Measurements from ENCODE around the gene IL11.
A peak's percentile ranks its signal among the peaks of the same experiment; 100 is the strongest.
"Not testable (repeated sequence)": the region's sequence is repeated elsewhere in the genome, so short reads cannot be mapped to it uniquely, and the experiment has no call there.

Gene IL11

GRCh38 chr19:55341171-55341588 lies 29.1 kb downstream of the IL11 start:
- peak overlapping the region; percentile 75 for H3K4me3 ChIP-seq
- no peak for DNase-seq (ENCODE audit: low spot score)
- H3K27ac ChIP-seq: peak overlapping the region; percentile 47 to 93

GRCh38 chr19:55340784-55341147 lies 29.5 kb downstream of the IL11 start:
- no peak for TF ChIP-seq CTCF (IDR thresholded peaks at IDR 0.05)
- peak overlapping the region; percentile 75 for H3K4me3 ChIP-seq
- peak overlapping the region; percentile 47 to 93 for H3K27ac ChIP-seq
- no peak for DNase-seq (ENCODE audit: low spot score)

More at GRCh38 chr19:55341171-55341588, 29.1 kb downstream of the IL11 start:
- no peak for TF ChIP-seq CTCF (IDR thresholded peaks at IDR 0.05)

- TF ChIP-seq CTCF (IDR thresholded peaks at IDR 0.05): no peak
- no peak for DNase-seq (ENCODE audit: low spot score)
- peak overlapping the region; percentile 82 to 93 for H3K27ac ChIP-seq
- peak overlapping the region; percentile 75 for H3K4me3 ChIP-seq
These were observed 30.1 kb downstream of the IL11 start for GRCh38 chr19:55339889-55340783.

- TF ChIP-seq CTCF (IDR thresholded peaks at IDR 0.05): peak; percentile 17
- Histone ChIP-seq H3K4me3 (peak within 1 kb of the TSS; percentile 75), H3K27ac (peak within 1 kb of the TSS; percentile 91 to 93)
- DNase-seq (ENCODE audit: low spot score): peak; percentile 100
These were observed 31.0 kb downstream of the IL11 start, which contains the start of gene KMT5C for GRCh38 chr19:55339105-55339888. KMT5C (plus strand) TSS chr19:55339876; CDS start chr19:55341937, 2,061 bp downstream.

GRCh38 chr19:55336101-55336500 lies 34.2 kb downstream of the IL11 start:
- H3K27ac ChIP-seq: no peak overlapping the region
- no peak overlapping the region for H3K4me3 ChIP-seq
- no peak for DNase-seq (ENCODE audit: low spot score)
- TF ChIP-seq CTCF (IDR thresholded peaks at IDR 0.05): no peak

GRCh38 chr19:55333870-55334269 lies 36.4 kb downstream of the IL11 start:
- H3K27ac ChIP-seq: no peak overlapping the region
- no peak overlapping the region for H3K4me3 ChIP-seq
- no peak for TF ChIP-seq CTCF (IDR thresholded peaks at IDR 0.05)
- DNase-seq (ENCODE audit: low spot score): no peak

- not testable (repeated sequence) for H3K4me3 ChIP-seq; H3K27ac ChIP-seq; DNase-seq (ENCODE audit: low spot score)
These were observed 40.5 kb downstream of the IL11 start for GRCh38 chr19:55329791-55330190.

- not testable (repeated sequence) for H3K27ac ChIP-seq; DNase-seq (ENCODE audit: low spot score); H3K4me3 ChIP-seq
These were observed 41.4 kb downstream of the IL11 start for GRCh38 chr19:55328774-55329318.
